Fibroblast of skin of scalp (primary cell): ENCODE data around the gene ERF.

Experiments used
- DNase-seq: peaks from one replicate; pipeline ENCODE4 v3.0.0-alpha.2; 2013

The ERF gene

DNA sequence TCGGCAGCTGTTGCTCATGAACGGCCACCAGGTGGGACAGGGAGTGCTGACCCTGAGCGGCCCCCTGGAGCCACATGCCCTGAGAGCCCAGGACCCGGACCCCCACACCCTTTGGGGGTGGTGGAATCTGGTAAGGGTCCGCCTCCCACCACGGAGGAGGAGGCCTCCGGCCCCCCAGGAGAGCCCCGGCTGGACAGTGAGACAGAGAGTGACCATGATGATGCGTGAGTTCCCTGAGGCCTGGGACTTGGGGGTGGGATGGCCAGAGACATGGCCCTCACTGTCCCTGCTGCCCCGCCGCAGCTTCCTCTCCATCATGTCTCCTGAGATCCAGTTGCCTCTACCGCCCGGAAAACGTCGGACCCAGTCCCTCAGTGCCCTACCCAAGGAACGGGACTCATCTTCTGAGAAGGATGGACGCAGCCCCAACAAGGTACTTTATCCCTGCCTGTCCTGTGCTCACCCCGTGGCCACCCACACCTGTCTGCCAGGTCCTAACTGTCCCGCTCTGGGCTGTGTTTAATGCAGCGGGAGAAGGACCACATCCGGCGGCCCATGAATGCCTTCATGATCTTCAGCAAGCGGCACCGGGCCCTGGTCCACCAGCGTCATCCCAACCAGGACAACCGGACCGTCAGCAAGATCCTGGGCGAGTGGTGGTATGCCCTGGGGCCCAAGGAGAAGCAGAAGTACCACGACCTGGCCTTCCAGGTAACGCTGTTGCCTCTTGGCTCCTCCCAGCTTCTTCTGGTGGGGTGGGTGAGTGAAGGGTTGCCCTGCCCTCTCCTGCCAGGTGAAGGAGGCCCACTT is 32.3 kb upstream of the ERF start:
- no peak for DNase-seq

DNA sequence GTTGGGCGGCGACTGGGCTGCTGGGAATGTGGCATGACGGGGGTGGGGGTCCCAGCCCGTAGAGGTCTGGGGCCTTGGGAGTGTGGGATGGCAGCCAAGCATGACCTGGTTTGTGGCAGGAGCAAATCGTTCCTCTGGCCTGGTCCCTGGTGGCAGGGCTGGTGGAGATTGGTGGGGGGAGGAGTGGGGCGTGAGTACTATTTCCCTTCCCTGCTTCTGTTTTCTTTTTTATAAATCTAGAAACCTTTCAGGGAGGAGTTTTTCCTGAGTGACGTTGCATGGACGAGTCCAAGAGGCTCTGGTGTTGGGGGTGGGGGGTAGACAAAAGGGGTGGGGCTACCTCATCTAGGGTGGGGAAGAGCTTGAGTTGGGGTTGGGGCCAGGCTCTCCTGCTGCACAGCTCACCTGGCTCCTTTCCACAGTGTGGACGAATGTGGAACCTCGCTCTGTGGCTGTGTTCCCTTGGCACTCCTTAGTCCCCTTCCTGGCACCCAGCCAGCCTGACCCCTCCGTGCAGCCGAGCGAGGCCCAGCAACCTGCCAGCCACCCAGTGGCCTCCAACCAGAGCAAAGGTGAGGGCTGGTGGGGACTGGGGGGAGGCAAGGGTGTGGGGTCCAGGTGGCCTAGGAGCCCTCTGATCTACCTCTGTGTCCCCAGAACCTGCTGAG is 31.6 kb upstream of the ERF start:
- peak; percentile 55 for DNase-seq

DNA sequence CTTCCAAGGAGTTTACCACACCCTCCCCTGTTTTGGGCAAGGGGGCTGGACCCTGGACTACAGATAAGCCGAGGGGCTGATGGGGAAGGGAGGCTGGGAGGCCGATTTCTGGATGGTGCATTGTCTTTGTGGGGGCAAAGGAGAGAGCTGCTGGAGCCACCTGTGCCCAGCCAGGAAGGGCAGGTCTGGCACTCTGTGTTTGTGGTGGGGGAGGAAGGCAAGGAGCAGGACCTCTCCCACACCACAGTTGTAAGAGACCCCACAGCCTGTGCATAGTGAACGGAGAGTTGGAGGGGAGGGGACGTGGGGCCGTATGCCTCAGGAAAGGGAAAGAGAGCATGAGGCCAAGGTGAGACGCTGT is 31.0 kb upstream of the ERF start:
- DNase-seq: no peak

DNA sequence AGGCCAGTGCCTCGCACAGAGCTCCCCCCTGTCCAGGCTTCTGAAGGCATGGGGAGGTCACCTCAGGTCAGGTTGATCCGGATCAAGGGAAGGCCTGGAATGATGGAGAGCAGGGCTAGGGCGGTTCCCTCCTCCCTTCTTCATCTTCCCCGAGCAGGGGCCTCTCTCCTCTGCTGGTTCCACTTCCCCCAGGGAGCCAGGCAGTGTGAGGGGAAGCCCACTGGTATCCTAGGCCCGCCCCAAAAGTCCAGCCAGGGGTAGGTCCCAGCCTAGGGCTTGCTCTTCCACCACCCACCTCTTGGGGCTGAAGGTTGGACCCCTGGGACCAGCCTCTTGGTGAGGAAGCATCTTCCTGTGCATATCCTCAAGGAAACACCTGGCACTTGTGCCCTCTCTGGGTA is 30.6 kb upstream of the ERF start:
- no peak for DNase-seq

DNA sequence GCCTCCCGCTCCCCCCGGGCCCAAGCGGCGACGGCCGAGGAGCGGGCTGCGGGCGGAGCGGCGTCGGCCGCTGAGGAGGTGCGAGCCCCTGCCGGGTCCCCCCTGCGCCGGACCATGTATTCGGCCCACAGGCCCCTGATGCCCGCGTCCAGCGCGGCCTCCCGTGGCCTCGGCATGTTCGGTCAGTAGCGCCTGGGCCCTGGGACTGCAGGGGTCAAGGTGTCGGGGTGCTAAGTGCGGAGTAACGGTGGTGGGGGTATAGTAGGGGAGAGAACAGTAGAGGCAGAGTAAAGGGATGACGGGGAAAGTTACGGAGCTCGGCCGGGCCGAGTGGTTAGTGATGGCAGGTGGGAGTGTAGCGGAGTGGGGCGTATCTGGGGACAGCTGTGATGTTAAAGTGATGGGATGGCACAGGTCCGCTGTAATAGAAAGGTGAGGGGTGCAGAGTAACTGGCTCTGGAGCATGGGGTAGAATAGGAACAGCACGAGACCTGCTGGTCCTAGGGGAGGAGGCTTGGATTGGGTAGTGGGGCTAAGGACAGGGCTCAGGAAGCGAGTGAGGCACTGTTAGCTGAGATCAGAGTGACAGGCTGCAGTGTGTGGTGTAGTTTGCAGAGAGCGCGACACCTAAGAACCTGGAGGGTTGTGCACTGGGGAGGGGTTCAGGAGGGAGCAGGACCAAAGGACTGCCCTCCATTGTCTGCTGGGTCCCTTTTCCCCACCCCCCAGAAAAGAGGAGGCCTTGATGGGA is 29.8 kb upstream of the ERF start:
- no peak for DNase-seq

DNA sequence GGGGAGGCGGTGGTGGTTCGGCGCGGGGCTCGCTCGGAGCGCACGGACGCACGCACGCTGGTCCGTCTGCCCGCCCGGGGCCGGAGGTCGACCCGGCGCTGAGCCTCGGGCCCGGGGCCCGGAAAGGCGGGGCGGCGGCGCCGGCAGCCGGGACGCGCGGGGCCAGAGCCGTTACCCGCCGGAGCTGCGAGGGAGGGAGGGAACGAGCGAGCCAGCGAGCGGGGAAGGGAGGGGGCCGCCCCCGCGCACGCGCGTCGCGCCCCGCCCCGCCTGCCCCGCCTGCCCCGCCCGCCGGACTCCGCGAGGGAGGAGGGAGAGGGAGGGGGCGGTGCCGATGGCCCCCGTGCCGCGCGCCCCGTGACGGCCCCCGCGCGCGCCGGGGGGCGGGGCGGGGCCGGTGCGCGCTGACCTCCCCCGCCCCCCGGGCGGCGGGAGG is 29.2 kb upstream of the ERF start:
- peak; percentile 90 for DNase-seq

DNA sequence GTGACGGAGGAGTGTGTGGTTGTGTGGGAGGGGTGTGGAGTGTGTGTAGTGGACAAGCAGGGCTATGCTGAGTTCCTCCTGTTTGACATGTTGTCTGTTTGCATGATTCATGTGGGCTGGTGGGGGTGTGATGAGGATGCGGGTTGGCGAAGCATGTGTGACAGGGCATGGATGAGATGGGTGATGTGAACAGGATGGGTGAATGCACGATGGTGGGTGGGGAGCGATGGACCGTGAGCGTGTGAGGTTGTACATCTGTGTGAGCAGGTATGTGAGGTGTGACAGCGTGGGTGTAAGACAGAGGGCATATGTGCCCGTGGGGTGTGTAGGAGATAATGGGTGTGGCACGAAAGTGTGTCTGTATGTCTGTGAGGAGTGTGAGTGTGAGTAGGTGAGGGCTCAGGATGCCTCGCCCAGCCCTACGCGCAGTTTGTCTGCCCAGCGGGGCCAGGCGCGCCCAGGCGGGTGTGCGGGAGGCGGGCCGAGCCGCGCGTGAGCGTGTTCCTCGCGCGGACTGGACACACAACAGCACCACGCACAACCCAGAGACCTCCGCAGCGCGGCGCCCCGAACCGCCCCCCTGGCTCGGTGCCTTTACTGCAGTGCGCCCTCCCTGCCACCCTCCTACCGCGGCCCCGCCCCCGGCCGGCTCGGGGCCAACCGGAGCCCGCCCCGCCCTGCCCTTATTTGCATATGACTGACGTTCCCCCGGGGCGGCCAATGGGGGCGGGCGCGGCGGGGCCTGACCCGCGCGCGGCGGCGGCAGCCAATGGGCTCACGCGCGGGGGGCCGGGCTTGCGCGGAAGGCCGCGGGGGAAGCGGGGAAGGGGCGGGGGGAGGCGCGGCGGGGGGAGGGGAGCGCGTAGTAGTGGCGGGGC is 28.5 kb upstream of the ERF start:
- peak; percentile 97 for DNase-seq

DNA sequence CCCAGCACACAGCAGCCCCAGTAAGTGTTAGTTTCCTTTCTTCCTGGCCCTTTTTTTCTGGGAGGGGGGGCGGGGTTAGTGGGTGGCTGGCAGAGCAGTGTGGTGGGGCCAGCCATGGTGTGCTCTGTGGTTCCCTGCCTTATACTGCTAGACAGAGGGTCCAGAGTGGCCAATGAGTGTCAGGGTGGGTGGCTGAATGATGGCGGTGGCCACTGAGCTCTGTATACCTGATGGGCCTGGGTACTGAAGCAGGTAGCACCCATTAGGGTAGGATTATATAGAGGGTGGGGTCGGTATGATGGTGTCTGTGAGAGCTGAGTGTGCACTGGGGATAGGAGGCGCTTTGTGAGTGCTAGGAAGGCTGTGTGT is 27.9 kb upstream of the ERF start:
- DNase-seq: no peak

DNA sequence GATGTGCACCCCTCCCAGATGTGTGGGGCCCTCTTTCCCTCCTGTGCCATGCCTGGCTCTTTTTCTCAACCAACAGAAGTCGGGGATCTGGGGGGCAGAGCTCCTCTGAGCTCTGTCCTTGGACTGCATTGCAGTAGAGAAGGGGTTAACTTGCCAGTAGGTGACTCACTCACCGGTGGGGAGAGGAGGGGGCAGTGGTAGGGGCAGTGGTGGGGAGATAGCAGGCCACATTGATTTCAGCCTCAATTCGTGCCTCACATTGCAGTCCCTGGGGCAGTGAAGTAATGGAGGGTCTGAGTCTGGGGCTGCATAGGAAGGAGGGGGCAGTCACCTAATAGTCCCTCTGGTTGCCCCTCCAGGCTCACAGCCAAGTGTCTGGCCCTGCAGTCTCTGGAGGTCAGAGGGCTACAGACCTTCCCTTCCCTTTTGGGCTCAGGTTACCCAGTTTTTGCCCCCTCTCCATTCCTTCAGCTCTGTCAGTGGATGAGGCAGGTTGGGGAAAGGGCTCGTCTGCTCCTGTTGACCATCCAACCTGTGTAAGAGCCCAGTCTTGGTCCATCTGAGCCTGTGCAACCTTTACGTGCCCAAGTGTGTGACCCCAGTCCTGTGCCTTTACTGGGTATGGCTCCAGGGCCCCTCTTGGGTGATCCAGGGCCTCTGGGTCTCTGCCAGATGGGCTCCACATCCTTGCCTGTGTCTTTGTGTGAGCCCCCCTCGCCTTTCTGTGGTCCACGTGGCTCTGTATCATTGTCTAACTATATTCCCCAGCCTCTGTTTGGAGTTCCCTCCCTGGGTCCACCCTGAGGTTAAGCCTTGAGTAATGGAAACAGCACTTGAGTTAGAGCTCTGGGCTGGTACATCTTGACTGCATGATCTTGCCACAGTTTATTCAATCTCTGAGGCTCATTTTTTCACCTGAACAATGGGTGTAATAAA is 27.2 kb upstream of the ERF start:
- DNase-seq: peak; percentile 54

DNA sequence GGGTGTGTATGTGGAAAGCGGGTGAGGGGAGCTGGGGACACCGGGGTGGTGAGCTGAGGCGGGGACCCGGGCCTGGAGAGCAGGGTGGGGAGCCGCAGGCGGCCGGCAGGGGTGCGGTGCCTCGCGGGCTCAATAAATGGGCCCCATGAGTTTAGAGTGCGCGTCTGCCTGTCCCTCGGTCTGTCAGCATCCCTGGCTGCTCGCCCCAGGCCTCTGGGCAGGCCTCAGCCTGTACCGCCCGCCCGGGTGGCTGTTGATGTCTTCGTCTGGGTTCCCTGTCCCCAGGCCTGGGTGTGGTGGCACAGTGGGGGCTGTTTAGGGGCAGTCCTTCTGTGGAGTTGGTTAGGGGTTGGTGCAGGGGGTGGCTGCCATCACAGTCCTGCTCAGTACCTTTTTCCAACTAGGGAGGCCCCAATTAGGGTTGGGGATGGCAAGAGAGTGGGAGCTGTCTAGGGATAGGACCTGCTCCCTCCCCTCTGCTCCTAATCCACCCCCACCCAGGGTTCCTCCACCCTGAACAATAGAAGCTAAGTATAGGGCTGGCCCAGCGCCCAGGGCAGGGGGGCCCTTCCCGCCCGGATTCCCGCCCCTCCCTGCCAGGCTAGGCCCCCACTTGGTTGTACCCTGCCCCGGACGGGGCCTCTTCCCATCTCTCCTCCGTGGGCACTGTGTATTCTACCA is 26.4 kb upstream of the ERF start:
- DNase-seq: peak; percentile 52

DNA sequence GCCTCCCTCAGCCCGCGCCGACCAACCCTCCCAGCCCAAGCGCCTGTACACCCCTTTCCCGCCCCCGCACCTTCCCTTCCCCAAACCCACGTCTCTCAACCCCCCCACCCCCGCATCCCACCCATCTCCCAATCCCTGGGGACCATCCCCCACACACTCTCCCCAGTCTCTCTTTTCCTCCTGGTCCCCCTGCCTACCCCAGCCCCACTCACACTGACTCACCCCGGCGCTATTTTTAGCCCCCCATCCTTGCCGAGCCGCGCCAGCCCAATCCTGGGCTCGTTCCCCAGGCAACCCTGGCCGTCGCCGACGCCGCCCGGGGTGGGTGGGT is 25.9 kb upstream of the ERF start:
- peak; percentile 75 for DNase-seq

DNA sequence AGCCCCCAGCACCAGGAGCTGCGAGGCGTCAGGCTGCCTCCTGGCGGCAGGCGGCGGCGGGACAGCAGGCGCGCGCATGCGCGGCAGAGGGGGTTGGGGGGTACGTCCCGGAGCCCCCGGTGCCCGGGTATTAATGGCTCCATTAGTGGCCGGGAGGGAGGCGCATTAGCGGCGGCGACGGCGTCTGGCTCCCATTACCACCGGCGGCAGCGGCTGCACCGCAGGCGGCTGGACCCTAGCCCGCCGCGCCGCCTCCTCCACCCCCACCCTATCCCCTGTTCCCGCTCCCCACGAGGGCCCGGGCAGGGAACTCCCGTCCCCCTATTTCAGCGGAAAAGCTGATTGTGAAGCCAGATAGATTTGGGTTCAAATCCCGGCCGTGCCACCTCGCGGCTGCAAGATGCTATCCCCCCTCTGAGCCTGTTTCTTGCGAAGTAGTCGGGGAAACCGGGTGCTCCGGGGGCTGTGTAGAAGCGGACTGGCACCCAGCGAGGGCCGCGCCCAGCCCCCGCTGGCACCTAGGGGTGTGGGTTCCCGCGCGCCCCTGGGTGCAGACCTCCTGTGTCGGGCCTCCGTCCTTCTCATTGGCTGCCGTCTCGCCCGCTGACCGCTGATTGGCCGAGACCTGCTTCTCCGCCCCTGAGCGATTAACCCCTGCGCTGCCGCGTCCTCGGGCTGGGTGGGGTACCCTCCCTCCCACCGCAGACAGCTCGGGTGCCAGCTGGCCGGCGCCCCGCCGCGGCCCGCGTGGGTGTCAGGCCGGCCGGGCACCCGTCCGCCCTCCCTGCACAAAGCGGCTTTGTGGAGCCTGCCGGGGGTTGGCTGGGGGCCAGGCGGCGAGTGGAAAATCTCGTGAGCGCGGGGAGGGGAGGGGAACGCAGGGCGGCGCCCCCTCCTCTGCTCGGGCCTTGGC is 25.2 kb upstream of the ERF start:
- DNase-seq: peak; percentile 93

DNA sequence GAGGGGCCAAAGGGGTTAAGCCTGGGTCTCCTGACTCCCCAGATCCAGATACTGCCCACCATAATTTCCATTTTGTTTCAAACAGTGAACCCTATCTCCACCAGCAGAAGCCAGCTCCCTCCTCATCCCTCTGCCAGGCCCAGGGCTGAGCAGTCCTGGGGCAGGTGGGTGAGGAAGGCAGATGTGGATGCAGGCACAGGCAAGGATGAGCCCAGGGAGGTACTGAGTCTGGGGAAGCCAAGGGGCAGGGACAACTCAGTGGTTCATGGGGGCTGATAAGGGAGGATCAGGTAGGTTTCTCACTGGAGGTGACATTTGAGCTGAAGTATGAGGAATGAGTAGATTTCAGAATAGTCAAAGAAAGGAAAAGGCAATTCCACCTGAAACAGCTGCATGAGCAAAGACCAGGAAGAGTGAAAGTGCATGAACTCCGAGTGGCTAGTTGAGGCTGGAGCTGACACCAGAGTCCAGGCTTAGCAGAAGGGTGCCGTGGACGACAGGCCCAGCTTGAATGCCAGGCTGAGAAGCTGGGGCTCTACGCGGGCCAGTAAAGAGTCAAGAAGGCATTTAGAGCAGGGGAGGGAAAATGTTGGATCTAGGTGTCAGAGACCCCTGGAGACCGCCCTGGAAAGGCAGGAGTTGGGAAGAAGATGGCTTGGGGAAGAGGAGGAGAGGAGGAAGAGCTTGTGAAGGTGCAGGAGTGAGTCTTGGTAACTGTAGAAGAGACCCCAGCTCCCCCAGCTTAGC is 24.4 kb upstream of the ERF start:
- DNase-seq: no peak

DNA sequence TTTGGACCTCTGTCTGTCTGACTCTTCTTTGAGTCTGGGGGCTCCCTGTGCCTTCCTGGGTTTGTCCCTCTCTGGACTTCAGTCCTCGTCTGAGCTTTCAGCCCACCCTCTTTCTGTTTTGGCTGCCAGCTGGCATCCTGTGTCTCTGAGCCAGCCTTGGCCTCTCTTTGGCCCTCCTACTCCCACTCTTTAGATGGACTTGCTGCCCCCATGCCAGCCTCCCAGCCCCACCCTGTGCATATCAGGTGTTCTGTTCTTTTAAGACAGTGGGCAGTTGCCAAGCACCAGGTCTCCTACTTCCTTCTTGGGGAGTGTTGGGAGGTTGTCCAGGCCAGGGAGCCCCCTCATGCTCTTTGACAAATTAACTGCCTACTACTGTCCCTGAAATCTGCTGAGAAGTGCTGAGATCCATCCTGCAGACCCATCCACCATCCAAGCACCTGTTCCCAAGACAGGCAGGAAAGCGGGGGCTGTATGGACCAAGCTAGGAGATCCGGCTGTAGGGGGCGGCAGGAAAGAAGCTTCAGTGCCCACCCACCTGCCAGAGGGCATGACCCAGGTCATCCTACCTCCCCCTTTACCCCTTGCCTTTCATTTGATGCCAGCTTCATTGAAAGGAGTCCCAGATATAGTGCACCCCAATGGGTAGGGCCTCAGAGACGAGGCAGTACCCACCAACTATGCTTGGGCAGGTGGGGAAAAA is 23.7 kb upstream of the ERF start:
- no peak for DNase-seq

DNA sequence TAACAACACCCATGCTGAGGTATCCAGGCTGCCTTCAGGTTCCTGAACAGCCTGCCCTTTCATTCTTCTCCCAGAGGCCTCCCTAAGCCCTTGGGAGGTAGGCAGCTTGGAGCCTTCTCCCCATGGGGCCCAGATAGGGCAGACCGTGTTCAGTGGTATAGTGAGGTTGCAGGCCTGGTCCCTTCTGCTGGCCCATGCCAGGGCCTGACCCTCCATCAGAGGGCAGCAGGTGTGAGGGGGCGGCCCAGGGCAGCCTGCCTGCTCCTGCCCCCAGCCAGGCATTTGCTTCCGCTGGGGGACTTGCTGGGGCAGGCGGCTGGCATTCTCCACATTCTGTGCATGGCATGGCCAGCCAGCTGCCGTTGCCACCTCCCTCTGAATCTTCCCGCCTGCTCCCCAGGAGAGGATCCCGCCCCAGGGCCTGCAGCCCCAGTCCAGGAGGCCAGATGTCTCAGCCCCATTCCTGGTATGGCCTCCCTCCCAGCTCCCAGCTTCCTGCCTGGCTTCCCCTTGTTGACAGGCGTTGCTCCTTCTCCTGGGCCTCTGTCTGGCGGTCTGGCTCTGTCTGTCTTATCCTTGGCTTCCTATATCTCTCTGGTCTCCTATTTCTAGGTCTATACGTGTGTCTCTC is 23.0 kb upstream of the ERF start:
- DNase-seq: peak; percentile 60

DNA sequence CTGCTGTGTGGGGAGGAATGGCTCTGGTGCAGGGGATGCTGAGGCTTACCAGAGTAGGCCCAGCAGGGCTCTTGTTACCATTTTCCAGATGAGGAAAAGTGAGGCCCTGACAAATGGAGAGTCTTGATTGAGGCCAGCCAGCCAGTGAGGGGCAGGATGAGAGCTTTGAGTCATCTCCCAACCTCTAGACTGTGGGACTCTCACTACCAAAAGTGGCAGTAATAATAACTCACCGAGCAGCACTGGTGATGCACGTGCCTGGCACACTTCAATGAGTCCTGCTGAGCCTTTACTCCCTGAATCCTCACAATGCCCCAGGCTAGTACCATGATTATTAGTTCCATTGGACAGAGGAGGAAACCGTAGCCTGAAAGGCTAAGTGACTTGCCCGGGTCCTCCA is 21.9 kb upstream of the ERF start:
- no peak for DNase-seq

DNA sequence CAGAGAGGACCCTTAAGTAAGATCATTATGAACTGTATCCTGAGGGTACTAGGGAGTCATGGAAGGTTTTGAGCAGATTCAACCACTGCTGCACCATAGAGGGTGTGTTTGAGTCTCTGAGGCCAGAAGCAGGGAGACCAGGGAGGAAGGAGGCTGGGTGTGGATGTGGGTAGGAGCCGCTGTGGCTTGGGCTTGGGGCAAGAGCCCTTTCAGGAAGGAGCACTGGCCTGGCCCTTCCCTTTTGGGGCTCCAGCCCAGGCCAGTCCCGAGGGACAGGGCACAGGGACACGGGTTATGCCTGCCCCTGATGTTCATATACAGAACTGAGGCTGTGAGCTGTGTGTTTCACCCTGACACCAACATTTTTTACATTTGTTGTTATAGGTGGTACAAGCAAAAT is 21.4 kb upstream of the ERF start:
- no peak for DNase-seq

DNA sequence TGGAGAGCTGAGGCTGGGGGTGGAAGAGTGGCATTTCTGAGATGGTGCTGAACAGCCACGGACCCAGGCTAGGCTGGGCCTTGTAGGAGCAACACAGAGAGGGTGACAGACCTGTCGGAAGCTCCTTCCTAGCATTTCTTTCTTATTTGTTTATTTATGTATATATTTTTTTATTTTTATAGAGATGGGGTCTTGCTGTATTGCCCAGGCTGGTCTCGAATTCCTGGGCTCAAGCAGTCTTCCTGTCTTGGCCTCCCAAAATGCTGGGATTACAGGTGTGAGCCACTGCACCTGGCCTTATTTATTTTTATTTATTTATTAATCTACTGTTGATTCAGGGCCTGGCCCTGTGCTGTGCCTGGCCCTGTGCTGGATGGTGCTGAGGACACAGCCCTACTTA is 20.6 kb upstream of the ERF start:
- DNase-seq: no peak
